ENCODE measurements around the gene RBMS3. TPM values are rescaled to one million over a fixed set of nuclear protein-coding genes. Genes with fewer than 3 reads are reported as not detected.

Gene RBMS3
- total and polyA plus RNA-seq, 5 donors from 2014 or later: 5.2 to 18.8 (median 8.5) TPM

GRCh38 chr3:29263476-29263875 is 17.4 kb upstream of the RBMS3 start:
- peaks cover 0 to 3% (median 0%) of the 10 kb centered on the region in 7 donors for H3K9me3 Mint-ChIP-seq

GRCh38 chr3:29265509-29266072 is 15.3 kb upstream of the RBMS3 start:
- no peaks in the 10 kb centered on the region for H3K4me1 Mint-ChIP-seq
- no peaks in the 10 kb centered on the region for H3K27me3 Mint-ChIP-seq
- Histone ChIP-seq H3K36me3 (ENCODE audit: control insufficient read depth, insufficient read depth, low read length) (no peaks in the 10 kb centered on the region), H3K27me3 (ENCODE audit: control insufficient read depth, insufficient read depth, low read length) (no peaks in the 10 kb centered on the region), H3K4me1 (ENCODE audit: control insufficient read depth, insufficient read depth, low read length, poor library complexity, severe bottlenecking) (no peaks in the 10 kb centered on the region), H3K4me3 (ENCODE audit: low read depth, low read length) (no peak overlapping the region), H3K9me3 (ENCODE audit: control insufficient read depth in 2 of 2, low read length in 2 of 2) (no peaks in the 10 kb centered on the region), H3K27ac (ENCODE audit: insufficient read depth, low read length, poor library complexity, severe bottlenecking) (no peak overlapping the region)
- peaks cover 0 to 3% (median 0%) of the 10 kb centered on the region in 7 donors for H3K9me3 Mint-ChIP-seq
- no peak for ATAC-seq (ENCODE audit: low read depth in 2 of 2)
- no peak overlapping the region for H3K4me3 Mint-ChIP-seq
- DNase-seq: no peak
- no peaks in the 10 kb centered on the region for H3K36me3 Mint-ChIP-seq
- no peak overlapping the region for H3K27ac Mint-ChIP-seq

More at GRCh38 chr3:29263476-29263875, 17.4 kb upstream of the RBMS3 start:
- Mint-ChIP-seq H3K4me1 (no peaks in the 10 kb centered on the region), H3K27me3 (no peaks in the 10 kb centered on the region), H3K36me3 (no peaks in the 10 kb centered on the region), H3K4me3 (no peak overlapping the region), H3K27ac (no peak overlapping the region)
- DNase-seq (no peak), ATAC-seq (ENCODE audit: low read depth in 2 of 2) (no peak)
- Histone ChIP-seq H3K36me3 (ENCODE audit: control insufficient read depth, insufficient read depth, low read length) (no peaks in the 10 kb centered on the region), H3K4me1 (ENCODE audit: control insufficient read depth, insufficient read depth, low read length, poor library complexity, severe bottlenecking) (no peaks in the 10 kb centered on the region), H3K9me3 (ENCODE audit: control insufficient read depth in 2 of 2, low read length in 2 of 2) (no peaks in the 10 kb centered on the region), H3K27me3 (ENCODE audit: control insufficient read depth, insufficient read depth, low read length) (no peaks in the 10 kb centered on the region), H3K27ac (ENCODE audit: insufficient read depth, low read length, poor library complexity, severe bottlenecking) (no peak overlapping the region), H3K4me3 (ENCODE audit: low read depth, low read length) (no peak overlapping the region)

GRCh38 chr3:29267226-29267625 is 13.6 kb upstream of the RBMS3 start:
- H3K9me3 ChIP-seq (ENCODE audit: control insufficient read depth in 2 of 2, low read length in 2 of 2): no peaks in the 10 kb centered on the region
- Mint-ChIP-seq H3K27ac (no peak overlapping the region), H3K4me3 (no peak overlapping the region), H3K9me3 (peaks cover 0 to 3% (median 0%) of the 10 kb centered on the region in 7 donors), H3K4me1 (no peaks in the 10 kb centered on the region), H3K27me3 (no peaks in the 10 kb centered on the region), H3K36me3 (no peaks in the 10 kb centered on the region)
- H3K4me1 ChIP-seq (ENCODE audit: control insufficient read depth, insufficient read depth, low read length, poor library complexity, severe bottlenecking): no peaks in the 10 kb centered on the region
- no peaks in the 10 kb centered on the region for H3K36me3 ChIP-seq (ENCODE audit: control insufficient read depth, insufficient read depth, low read length)
- no peak overlapping the region for H3K4me3 ChIP-seq (ENCODE audit: low read depth, low read length)
- ATAC-seq (ENCODE audit: low read depth in 2 of 2) (no peak), DNase-seq (no peak)
- no peak overlapping the region for H3K27ac ChIP-seq (ENCODE audit: insufficient read depth, low read length, poor library complexity, severe bottlenecking)
- no peaks in the 10 kb centered on the region for H3K27me3 ChIP-seq (ENCODE audit: control insufficient read depth, insufficient read depth, low read length)

- no peak for ATAC-seq (ENCODE audit: low read depth in 2 of 2)
Observed at GRCh38 chr3:29268651-29269050, 12.2 kb upstream of the RBMS3 start.

GRCh38 chr3:29270752-29271151 is 10.1 kb upstream of the RBMS3 start:
- DNase-seq (no peak), ATAC-seq (ENCODE audit: low read depth in 2 of 2) (no peak)
- Mint-ChIP-seq H3K4me3 (no peak overlapping the region), H3K4me1 (no peaks in the 10 kb centered on the region), H3K9me3 (peaks cover 0 to 3% (median 0%) of the 10 kb centered on the region in 7 donors), H3K36me3 (no peaks in the 10 kb centered on the region), H3K27ac (no peak overlapping the region), H3K27me3 (no peaks in the 10 kb centered on the region)
- no peak overlapping the region for H3K4me3 ChIP-seq (ENCODE audit: low read depth, low read length)
- no peaks in the 10 kb centered on the region for H3K9me3 ChIP-seq (ENCODE audit: control insufficient read depth in 2 of 2, low read length in 2 of 2)
- no peaks in the 10 kb centered on the region for H3K36me3 ChIP-seq (ENCODE audit: control insufficient read depth, insufficient read depth, low read length)
- no peaks in the 10 kb centered on the region for H3K4me1 ChIP-seq (ENCODE audit: control insufficient read depth, insufficient read depth, low read length, poor library complexity, severe bottlenecking)
- H3K27ac ChIP-seq (ENCODE audit: insufficient read depth, low read length, poor library complexity, severe bottlenecking): no peak overlapping the region
- no peaks in the 10 kb centered on the region for H3K27me3 ChIP-seq (ENCODE audit: control insufficient read depth, insufficient read depth, low read length)

More at GRCh38 chr3:29268651-29269050, 12.2 kb upstream of the RBMS3 start:
- H3K36me3 Mint-ChIP-seq: no peaks in the 10 kb centered on the region
- Histone ChIP-seq H3K4me1 (ENCODE audit: control insufficient read depth, insufficient read depth, low read length, poor library complexity, severe bottlenecking) (no peaks in the 10 kb centered on the region), H3K27ac (ENCODE audit: insufficient read depth, low read length, poor library complexity, severe bottlenecking) (no peak overlapping the region), H3K36me3 (ENCODE audit: control insufficient read depth, insufficient read depth, low read length) (no peaks in the 10 kb centered on the region), H3K9me3 (ENCODE audit: control insufficient read depth in 2 of 2, low read length in 2 of 2) (no peaks in the 10 kb centered on the region), H3K27me3 (ENCODE audit: control insufficient read depth, insufficient read depth, low read length) (no peaks in the 10 kb centered on the region), H3K4me3 (ENCODE audit: low read depth, low read length) (no peak overlapping the region)
- H3K27ac Mint-ChIP-seq: no peak overlapping the region
- DNase-seq: no peak
- no peaks in the 10 kb centered on the region for H3K4me1 Mint-ChIP-seq
- H3K4me3 Mint-ChIP-seq: no peak overlapping the region
- peaks cover 0 to 3% (median 0%) of the 10 kb centered on the region in 7 donors for H3K9me3 Mint-ChIP-seq
- H3K27me3 Mint-ChIP-seq: no peaks in the 10 kb centered on the region

- ATAC-seq (ENCODE audit: low read depth in 2 of 2) (no peak), DNase-seq (no peak)
- H3K27ac Mint-ChIP-seq: no peak overlapping the region
- H3K9me3 Mint-ChIP-seq: no peaks in the 10 kb centered on the region
- Histone ChIP-seq H3K36me3 (ENCODE audit: control insufficient read depth, insufficient read depth, low read length) (no peaks in the 10 kb centered on the region), H3K27me3 (ENCODE audit: control insufficient read depth, insufficient read depth, low read length) (no peaks in the 10 kb centered on the region), H3K9me3 (ENCODE audit: control insufficient read depth in 2 of 2, low read length in 2 of 2) (no peaks in the 10 kb centered on the region), H3K27ac (ENCODE audit: insufficient read depth, low read length, poor library complexity, severe bottlenecking) (no peak overlapping the region), H3K4me3 (ENCODE audit: low read depth, low read length) (no peak overlapping the region), H3K4me1 (ENCODE audit: control insufficient read depth, insufficient read depth, low read length, poor library complexity, severe bottlenecking) (no peaks in the 10 kb centered on the region)
- no peak overlapping the region for H3K4me3 Mint-ChIP-seq
- no peaks in the 10 kb centered on the region for H3K27me3 Mint-ChIP-seq
- H3K4me1 Mint-ChIP-seq: no peaks in the 10 kb centered on the region
- H3K36me3 Mint-ChIP-seq: no peaks in the 10 kb centered on the region
Observed at GRCh38 chr3:29271475-29271874, 9.4 kb upstream of the RBMS3 start.

GRCh38 chr3:29274667-29275066 is 6.2 kb upstream of the RBMS3 start:
- Histone ChIP-seq H3K4me1 (ENCODE audit: control insufficient read depth, insufficient read depth, low read length, poor library complexity, severe bottlenecking) (no peaks in the 10 kb centered on the region), H3K9me3 (ENCODE audit: control insufficient read depth in 2 of 2, low read length in 2 of 2) (no peaks in the 10 kb centered on the region), H3K36me3 (ENCODE audit: control insufficient read depth, insufficient read depth, low read length) (no peaks in the 10 kb centered on the region), H3K27ac (ENCODE audit: insufficient read depth, low read length, poor library complexity, severe bottlenecking) (no peak overlapping the region), H3K27me3 (ENCODE audit: control insufficient read depth, insufficient read depth, low read length) (no peaks in the 10 kb centered on the region), H3K4me3 (ENCODE audit: low read depth, low read length) (no peak overlapping the region)
- Mint-ChIP-seq H3K27ac (no peak overlapping the region), H3K9me3 (no peaks in the 10 kb centered on the region), H3K4me3 (no peak overlapping the region), H3K4me1 (no peaks in the 10 kb centered on the region), H3K36me3 (no peaks in the 10 kb centered on the region), H3K27me3 (no peaks in the 10 kb centered on the region)
- peak in 1 of 3 donors; percentile 33 for DNase-seq
- no peak for ATAC-seq (ENCODE audit: low read depth in 2 of 2)

- Mint-ChIP-seq H3K27me3 (no peaks in the 10 kb centered on the region), H3K4me3 (no peak overlapping the region), H3K4me1 (peaks cover 0 to under 1% (median under 1%) of the 10 kb centered on the region in 4 donors), H3K36me3 (no peaks in the 10 kb centered on the region), H3K9me3 (no peaks in the 10 kb centered on the region), H3K27ac (no peak overlapping the region)
- Histone ChIP-seq H3K27me3 (ENCODE audit: control insufficient read depth, insufficient read depth, low read length) (no peaks in the 10 kb centered on the region), H3K9me3 (ENCODE audit: control insufficient read depth in 2 of 2, low read length in 2 of 2) (no peaks in the 10 kb centered on the region), H3K4me1 (ENCODE audit: control insufficient read depth, insufficient read depth, low read length, poor library complexity, severe bottlenecking) (no peaks in the 10 kb centered on the region), H3K36me3 (ENCODE audit: control insufficient read depth, insufficient read depth, low read length) (no peaks in the 10 kb centered on the region), H3K27ac (ENCODE audit: insufficient read depth, low read length, poor library complexity, severe bottlenecking) (no peak overlapping the region), H3K4me3 (ENCODE audit: low read depth, low read length) (no peak overlapping the region)
- no peak for DNase-seq
- ATAC-seq (ENCODE audit: low read depth in 2 of 2): no peak
Observed at GRCh38 chr3:29275309-29275708, 5.6 kb upstream of the RBMS3 start.

All from CD4-positive, CD25-positive, alpha-beta regulatory T cell (primary cell).